GM18520 (cell line): ENCODE data around the gene DAZAP1.

ENCODE experiments used
- ATAC-seq: cut with Tn5 transposase; IDR thresholded peaks from one replicate; pipeline ENCODE4 v1.9.1; 2021; ENCODE audit not compliant: unreplicated experiment

The DAZAP1 gene

DNA sequence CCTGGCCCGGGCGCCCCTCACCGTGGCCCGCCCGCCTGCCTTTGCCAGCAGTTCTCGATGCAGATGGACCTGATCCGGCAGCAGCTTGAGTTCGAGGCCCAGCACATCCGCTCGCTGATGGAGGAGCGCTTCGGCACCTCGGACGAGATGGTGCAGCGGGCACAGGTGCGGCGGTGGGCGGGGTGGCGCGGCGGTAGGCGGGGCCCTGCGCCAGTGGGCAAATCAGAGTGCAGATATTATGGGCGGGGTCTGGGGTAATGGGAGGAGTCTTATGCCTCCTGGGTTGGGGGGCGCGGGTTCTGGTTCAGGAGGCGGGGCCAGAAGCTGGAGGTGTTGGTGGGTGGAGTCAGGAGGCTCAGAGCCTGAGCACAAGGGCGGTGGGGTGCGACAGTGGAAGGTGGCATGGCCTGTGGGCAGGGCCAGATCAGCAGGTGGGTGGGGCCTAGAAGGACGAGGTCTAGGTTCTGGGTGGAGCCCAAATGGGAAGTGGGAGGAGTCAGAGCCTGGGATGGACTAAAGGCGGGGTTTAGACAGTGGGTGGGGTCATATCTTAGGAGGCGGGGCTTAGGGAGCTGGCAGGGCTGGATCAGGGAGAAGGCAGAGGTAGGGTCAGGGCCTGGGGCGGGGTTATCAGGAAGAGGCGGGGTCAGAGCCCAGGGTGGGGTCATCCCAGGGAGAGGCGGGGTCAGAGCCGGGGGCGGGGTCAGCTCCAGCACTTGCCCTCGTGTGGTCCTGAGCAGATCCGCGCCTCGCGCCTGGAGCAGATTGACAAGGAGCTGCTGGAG, 48.1 kb downstream of the DAZAP1 start:
- ATAC-seq: no peak

DNA sequence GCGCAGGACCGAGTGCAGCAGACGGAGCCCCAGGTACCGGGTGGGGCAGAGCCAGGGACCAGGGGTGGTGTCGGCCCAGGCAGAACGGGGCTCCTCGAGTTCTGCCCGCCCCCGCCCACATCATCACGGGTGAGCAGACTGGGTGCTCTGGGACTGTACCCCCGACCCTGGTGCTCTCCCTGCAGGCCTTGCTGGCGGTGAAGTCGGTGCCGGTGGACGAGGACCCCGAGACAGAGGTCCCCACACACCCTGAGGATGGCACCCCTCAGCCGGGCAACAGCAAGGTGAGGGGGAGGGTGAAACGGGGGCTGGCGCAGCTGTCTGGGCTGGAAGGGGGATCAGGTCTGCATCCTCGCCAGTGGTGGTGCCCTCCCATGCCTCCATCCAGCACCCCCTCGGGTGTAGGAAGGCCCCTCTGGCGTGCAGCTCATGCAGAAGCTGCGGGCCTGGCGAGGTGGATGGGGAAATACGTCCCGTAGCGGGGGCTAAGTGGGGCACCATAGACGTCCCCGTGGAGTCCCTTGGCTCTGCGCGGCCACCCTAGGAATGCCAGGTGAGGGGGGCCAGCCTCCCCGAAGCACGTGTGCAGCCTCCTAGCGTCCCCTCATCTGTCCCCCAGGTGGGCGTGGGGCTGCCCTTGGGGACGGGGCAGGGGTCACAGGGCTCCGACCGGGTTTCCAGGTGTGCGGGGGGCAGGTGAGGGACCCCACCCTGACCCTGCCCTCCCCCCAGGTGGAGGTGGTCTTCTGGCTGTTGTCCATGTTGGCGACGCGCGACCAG, 48.9 kb downstream of the DAZAP1 start:
- ATAC-seq: no peak

DNA sequence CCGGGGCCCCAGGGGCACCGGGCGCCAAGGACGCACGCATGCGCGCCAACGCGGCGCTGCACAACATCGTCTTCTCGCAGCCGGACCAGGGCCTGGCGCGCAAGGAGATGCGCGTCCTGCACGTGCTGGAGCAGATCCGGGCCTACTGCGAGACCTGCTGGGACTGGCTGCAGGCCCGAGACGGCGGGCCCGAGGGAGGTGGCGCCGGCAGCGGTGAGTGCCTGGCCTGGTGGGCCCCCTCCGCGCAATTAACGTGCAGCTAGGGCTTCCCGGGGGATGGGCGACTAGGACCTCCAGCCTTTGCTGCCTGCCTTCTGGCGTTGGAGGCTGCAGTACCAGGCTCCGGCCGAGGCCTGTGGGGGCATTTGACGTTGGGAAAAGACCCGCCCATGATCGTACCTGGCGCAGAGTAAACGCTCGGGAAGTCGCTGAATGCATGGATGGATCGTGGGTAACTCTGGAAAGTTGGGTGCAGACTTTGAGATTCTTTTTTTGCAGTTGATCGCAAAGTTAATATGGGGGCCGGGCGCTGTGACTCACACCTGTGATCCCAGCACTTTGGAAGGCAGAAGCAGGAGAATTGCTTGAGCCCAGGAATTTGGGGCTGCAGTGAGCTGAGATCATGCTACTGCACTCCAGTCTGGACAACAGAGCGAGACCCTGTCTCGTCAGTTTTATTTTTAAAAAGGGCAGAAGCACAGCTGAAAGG, 49.8 kb downstream of the DAZAP1 start:
- no peak for ATAC-seq

DNA sequence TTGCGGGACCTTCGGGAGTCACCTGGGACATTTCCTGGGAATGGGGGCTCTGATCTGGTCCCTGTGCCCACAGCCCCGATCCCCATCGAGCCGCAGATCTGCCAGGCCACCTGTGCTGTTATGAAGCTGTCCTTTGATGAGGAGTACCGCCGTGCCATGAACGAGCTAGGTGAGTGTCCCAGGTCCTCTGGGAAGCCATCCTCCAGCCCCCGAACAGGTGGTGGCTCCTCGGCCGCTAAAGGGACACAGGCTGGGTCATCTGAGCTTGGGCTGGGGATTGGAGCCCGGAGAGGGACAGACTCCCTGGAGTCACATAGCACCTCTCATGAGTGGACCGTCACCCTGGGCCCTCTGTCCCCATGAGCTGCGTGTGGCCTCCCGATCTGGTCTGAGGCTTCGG, 50.5 kb downstream of the DAZAP1 start:
- ATAC-seq: no peak

DNA sequence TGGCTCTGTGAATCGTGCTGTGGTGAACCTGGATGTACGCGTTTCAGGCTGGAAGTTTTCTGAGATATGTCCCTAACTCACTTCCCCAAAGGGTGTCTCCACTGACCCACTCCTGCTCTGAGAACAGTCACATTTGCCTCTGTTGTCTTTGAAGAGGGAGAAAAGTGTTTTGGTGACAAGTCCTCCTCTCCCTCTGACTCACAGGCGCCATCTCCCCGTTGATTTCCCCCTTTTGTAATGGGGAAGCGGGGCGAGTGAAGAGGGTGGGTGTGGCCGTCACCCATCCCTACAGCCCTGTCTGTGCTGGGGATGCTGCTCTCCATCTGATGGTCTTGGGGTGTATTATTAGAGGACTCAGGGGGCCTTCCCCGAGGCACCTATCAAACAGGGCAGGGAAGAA, 52.1 kb downstream of the DAZAP1 start:
- ATAC-seq: no peak

DNA sequence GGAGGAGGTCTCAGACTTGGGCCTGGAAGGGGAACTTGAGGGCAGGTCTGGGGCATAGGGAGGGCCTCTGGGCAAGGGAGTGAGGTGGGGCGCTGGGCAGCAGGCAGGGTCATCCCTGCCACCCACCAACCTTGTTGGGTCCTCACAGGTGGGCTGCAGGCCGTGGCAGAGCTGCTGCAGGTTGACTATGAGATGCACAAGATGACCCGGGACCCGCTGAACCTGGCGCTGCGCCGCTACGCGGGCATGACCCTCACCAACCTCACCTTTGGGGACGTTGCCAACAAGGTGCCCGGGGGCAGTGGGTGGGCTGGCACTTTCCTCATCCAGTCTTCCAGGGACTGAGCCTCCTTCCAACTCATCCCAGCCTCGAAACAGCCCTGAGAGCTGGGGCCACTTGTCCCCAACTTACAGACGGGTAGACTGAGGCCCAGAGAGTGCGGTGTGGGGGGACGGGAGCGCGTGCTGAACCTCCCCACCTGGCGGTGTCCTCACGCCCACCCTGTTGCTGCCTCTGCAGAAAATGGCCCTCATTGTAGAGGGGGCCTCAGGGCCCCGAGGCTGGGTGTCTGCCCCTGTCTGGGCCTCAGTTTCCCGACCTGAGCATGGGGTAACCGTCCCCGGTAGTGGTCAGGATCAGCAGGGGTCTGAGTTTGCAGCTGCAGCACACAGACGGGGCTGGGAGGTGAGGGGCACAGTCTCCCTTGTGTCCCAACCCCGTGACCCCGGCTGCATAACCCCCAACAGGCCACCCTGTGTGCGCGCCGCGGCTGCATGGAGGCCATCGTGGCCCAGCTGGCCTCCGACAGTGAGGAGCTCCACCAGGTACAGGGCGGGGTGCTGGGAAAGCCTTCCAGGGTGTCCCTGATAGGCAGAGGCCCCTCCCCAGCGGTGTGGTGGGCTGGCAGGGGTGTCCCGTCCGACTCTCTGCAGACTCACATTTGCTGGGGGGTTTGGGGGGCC, 52.9 kb downstream of the DAZAP1 start:
- no peak for ATAC-seq

DNA sequence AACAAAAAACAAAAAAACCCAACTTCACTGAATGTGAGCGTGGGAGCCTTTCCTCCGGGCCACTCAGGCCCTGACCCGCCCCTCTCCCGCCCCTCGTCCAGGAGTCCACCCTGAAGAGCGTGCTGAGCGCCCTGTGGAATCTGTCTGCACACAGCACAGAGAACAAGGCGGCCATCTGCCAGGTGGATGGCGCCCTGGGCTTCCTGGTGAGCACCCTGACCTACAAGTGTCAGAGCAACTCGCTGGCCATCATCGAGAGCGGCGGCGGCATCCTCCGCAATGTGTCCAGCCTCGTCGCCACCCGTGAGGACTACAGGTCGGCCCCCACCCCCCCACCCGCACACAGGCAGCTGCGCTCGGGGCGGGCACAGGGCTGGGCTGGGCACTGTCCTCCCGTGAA, 54.5 kb downstream of the DAZAP1 start:
- ATAC-seq: no peak

DNA sequence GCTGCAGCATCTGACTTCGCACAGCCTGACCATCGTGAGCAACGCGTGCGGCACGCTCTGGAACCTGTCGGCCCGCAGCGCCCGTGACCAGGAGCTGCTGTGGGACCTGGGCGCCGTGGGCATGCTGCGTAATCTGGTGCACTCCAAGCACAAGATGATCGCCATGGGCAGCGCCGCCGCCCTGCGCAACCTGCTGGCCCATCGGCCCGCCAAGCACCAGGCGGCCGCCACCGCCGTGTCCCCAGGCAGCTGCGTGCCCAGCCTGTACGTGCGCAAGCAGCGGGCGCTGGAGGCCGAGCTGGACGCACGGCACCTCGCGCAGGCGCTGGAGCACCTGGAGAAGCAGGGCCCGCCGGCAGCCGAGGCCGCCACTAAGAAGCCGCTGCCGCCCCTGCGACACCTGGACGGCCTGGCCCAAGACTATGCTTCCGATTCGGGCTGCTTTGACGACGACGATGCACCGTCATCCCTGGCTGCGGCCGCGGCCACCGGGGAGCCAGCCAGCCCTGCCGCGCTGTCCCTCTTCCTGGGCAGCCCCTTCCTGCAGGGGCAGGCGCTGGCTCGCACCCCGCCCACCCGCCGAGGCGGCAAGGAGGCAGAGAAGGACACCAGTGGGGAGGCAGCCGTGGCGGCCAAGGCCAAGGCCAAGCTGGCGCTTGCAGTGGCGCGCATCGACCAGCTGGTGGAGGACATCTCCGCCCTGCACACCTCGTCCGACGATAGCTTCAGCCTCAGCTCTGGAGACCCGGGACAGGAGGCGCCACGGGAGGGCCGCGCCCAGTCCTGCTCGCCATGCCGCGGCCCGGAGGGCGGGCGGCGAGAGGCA, 58.0 kb downstream of the DAZAP1 start:
- no peak for ATAC-seq

DNA sequence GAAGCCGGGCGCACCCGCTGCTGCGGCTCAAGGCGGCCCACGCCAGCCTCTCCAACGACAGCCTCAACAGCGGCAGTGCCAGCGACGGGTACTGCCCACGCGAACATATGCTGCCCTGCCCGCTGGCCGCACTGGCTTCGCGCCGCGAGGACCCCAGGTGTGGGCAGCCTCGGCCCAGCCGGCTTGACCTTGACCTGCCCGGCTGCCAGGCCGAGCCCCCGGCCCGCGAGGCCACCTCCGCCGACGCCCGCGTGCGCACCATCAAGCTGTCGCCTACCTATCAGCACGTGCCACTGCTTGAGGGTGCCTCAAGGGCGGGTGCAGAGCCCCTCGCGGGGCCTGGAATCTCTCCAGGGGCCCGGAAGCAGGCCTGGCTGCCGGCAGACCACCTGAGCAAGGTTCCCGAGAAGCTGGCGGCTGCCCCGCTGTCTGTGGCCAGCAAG, 58.7 kb downstream of the DAZAP1 start:
- no peak for ATAC-seq

DNA sequence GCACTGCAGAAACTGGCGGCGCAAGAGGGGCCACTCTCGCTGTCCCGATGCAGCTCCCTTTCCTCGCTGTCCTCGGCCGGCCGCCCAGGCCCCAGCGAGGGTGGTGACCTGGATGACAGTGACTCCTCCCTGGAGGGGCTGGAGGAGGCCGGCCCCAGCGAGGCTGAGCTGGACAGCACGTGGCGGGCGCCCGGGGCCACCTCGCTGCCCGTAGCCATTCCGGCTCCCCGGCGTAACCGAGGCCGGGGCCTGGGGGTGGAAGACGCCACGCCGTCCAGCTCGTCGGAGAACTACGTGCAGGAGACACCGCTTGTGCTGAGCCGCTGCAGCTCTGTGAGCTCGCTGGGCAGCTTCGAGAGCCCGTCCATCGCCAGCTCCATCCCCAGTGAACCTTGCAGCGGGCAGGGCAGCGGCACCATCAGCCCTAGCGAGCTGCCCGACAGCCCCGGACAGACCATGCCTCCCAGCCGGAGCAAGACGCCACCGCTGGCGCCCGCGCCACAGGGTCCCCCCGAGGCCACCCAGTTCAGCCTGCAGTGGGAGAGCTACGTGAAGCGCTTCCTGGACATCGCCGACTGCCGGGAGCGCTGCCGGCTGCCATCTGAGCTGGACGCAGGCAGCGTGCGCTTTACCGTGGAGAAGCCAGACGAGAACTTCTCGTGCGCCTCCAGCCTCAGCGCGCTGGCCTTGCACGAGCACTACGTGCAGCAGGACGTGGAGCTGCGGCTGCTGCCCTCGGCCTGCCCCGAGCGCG, 59.3 kb downstream of the DAZAP1 start:
- ATAC-seq: no peak

DNA sequence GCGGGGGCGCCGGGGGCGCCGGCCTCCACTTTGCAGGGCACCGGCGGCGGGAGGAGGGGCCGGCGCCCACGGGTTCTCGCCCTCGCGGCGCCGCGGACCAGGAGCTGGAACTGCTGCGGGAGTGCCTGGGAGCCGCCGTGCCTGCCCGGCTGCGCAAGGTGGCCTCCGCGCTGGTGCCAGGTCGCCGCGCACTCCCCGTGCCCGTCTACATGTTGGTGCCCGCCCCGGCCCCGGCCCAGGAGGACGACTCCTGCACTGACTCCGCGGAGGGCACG, 59.8 kb downstream of the DAZAP1 start:
- no peak for ATAC-seq

DNA sequence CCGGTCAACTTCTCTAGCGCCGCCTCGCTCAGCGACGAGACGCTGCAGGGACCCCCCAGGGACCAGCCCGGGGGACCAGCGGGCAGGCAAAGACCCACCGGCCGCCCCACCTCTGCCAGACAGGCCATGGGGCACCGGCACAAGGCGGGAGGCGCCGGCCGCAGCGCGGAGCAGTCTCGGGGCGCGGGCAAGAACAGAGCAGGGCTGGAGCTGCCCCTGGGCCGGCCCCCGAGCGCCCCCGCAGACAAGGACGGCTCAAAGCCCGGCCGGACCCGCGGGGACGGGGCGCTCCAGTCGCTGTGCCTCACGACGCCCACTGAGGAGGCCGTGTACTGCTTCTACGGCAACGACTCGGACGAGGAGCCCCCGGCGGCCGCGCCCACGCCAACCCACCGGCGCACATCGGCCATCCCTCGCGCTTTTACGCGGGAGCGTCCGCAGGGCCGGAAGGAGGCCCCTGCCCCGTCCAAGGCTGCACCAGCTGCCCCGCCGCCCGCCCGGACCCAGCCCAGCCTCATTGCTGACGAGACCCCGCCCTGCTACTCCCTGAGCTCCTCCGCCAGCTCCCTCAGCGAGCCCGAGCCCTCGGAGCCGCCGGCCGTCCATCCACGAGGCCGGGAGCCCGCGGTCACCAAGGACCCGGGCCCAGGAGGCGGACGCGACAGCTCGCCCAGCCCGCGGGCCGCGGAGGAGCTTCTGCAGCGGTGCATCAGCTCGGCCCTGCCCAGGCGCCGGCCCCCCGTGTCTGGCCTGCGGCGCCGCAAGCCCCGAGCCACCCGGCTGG, 60.3 kb downstream of the DAZAP1 start:
- no peak for ATAC-seq

DNA sequence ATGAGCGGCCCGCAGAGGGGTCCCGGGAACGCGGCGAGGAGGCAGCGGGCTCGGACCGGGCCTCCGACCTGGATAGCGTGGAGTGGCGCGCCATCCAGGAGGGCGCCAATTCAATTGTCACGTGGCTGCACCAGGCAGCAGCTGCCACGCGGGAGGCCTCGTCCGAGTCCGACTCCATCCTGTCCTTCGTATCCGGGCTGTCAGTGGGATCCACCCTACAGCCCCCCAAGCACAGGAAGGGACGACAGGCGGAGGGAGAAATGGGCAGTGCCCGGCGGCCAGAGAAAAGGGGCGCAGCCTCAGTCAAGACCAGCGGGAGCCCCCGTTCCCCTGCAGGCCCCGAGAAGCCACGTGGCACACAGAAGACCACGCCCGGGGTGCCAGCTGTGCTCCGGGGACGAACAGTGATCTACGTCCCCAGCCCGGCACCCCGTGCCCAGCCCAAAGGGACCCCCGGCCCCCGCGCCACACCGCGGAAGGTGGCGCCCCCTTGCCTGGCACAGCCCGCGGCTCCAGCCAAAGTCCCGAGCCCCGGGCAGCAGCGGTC, 61.0 kb downstream of the DAZAP1 start:
- ATAC-seq: no peak

DNA sequence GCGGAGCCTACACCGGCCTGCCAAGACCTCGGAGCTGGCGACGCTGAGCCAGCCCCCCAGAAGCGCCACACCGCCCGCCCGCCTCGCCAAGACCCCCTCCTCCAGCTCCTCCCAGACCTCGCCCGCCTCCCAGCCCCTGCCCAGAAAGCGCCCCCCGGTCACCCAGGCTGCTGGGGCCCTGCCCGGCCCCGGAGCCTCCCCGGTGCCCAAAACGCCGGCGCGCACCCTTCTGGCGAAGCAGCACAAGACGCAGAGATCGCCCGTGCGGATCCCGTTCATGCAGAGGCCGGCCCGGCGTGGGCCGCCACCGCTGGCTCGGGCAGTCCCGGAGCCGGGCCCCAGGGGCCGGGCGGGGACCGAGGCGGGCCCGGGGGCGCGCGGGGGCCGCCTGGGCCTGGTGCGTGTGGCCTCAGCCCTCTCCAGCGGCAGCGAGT, 61.5 kb downstream of the DAZAP1 start:
- no peak for ATAC-seq

DNA sequence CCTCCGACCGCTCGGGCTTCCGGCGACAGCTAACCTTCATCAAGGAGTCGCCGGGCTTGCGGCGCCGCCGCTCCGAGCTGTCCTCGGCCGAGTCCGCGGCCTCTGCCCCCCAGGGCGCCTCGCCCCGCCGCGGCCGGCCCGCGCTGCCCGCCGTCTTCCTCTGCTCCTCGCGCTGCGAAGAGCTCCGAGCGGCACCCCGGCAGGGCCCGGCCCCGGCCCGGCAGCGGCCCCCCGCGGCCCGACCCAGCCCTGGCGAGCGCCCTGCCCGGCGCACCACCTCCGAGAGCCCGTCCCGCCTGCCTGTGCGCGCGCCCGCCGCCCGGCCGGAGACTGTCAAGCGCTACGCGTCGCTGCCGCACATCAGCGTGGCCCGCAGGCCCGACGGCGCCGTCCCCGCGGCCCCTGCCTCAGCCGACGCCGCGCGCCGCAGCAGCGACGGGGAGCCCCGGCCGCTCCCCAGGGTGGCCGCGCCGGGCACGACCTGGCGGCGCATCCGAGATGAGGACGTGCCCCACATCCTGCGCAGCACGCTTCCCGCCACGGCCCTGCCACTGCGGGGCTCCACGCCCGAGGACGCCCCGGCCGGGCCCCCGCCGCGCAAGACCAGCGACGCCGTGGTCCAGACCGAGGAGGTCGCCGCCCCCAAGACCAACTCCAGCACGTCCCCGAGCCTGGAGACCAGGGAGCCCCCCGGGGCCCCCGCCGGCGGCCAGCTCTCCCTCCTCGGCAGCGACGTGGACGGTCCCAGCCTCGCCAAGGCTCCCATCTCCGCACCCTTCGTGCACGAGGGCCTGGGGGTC, 62.1 kb downstream of the DAZAP1 start:
- no peak for ATAC-seq

DNA sequence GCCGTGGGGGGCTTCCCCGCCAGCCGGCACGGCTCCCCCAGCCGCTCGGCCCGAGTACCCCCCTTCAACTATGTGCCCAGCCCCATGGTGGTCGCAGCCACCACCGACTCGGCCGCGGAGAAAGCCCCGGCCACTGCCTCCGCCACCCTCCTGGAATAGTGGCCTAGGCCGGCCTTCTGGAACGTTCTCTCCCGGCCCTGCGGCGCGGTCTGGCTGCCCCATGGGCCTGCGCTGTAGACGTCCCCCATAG, 62.6 kb downstream of the DAZAP1 start:
- ATAC-seq: no peak

DNA sequence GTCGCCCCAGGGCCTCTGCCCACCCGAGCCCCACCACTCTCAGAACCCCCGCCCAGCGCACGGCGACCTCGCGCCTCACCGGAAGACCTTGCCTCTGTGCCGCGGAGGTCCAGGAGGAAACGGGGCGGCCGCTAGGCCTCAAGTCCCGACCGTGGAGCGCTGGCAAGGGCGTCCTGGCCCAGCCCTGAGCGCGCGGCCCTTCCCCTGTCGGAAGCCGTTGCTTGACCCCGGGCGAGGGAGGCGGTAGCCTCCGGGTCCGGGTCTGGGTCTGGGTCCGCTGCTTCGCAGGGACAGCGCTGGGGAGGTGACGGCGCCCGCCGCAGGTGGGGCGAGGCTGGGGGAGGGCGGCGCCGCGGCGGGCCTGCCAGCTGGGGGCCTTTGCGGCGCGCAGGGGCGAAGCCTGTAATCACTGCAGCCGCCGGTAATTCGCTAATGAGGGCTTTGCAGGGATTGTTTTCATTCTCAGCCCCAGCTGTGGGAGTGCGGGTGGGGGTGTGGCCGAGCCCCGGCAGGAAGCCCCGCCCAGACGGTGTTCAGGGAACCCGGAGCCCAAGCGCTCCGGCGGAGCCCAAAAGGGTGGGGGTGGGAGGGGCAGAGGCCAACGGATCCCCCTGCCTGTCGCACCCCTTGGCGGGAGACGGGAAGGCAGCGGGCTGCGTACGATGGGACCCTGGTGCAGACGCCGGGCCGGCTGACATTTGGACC, 63.1 kb downstream of the DAZAP1 start:
- no peak for ATAC-seq
